AG08395 (cell line): ENCODE data around the gene STX5.
"Not testable (repeated sequence)": the region's sequence is repeated elsewhere in the genome, so short reads cannot be mapped to it uniquely, and the experiment has no call there.

Source experiments
- DNase-seq: peaks from one replicate; pipeline ENCODE4 v3.0.0; 2012; ENCODE audit warnings: mixed read lengths, low spot score

Gene STX5

GRCh38 chr11:62831520-62832335 lies at the start of gene STX5:
TSS of gene STX5 (minus strand) at chr11:62832051. CDS start at chr11:62831243, 808 bp downstream.
- peak; percentile 98 for DNase-seq

GRCh38 chr11:62880803-62881578 lies 49.1 kb upstream of the STX5 start, which contains the start of gene SLC3A2:
TSS of gene SLC3A2 (plus strand) at chr11:62880896. CDS start at chr11:62881024, 128 bp downstream.
- DNase-seq = peak; percentile 91

- peak; percentile 87 for DNase-seq
These were observed 48.5 kb upstream of the STX5 start for GRCh38 chr11:62880231-62880802.

- DNase-seq = no peak
These were observed 47.6 kb upstream of the STX5 start for GRCh38 chr11:62879235-62879978.

- no peak for DNase-seq
These were observed 44.9 kb upstream of the STX5 start for GRCh38 chr11:62876712-62877111.

GRCh38 chr11:62875698-62876478 lies 44.0 kb upstream of the STX5 start:
- DNase-seq = no peak

GRCh38 chr11:62874851-62875250 lies 43.0 kb upstream of the STX5 start:
- no peak for DNase-seq

GRCh38 chr11:62865635-62866034 lies 33.8 kb upstream of the STX5 start:
- no peak for DNase-seq

GRCh38 chr11:62863687-62864335 lies 32.0 kb upstream of the STX5 start:
- DNase-seq = no peak

- not testable (repeated sequence) for DNase-seq
These were observed 29.8 kb upstream of the STX5 start for GRCh38 chr11:62861564-62862192.

- DNase-seq = no peak
These were observed 29.1 kb upstream of the STX5 start for GRCh38 chr11:62860835-62861563.

- not testable (repeated sequence) for DNase-seq
These were observed 27.4 kb upstream of the STX5 start for GRCh38 chr11:62859281-62859703.

- no peak for DNase-seq
These were observed 26.4 kb upstream of the STX5 start for GRCh38 chr11:62858201-62858600.

- DNase-seq = no peak
These were observed 25.7 kb upstream of the STX5 start for GRCh38 chr11:62857541-62857982.

GRCh38 chr11:62856333-62856895 lies 24.6 kb upstream of the STX5 start:
- DNase-seq = no peak

GRCh38 chr11:62855571-62856332 lies 23.9 kb upstream of the STX5 start:
- DNase-seq = peak; percentile 98

GRCh38 chr11:62854825-62855570 lies 23.1 kb upstream of the STX5 start:
- no peak for DNase-seq
